Measurements from ENCODE around the gene KIAA0753.

DNA sequence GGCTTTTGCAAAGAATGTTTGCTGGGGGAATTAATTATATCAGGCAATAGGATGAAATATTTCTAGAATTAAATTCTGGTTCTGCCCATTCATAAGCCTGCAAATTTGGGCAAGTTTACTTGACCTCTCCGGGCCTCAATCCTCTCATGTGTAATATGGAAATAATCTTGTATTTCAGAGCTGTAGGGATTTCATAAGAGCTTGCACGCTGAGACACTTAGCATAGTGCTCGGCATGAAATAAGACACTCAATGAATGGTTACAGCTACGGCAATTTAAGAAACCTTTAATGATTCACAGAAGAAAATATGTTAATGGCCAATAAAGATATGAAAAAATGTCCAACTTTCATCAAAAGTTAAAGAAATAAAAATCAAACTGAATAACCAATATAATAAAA, 43.6 kb downstream of the KIAA0753 start:
- TF ChIP-seq, protein P1, sequence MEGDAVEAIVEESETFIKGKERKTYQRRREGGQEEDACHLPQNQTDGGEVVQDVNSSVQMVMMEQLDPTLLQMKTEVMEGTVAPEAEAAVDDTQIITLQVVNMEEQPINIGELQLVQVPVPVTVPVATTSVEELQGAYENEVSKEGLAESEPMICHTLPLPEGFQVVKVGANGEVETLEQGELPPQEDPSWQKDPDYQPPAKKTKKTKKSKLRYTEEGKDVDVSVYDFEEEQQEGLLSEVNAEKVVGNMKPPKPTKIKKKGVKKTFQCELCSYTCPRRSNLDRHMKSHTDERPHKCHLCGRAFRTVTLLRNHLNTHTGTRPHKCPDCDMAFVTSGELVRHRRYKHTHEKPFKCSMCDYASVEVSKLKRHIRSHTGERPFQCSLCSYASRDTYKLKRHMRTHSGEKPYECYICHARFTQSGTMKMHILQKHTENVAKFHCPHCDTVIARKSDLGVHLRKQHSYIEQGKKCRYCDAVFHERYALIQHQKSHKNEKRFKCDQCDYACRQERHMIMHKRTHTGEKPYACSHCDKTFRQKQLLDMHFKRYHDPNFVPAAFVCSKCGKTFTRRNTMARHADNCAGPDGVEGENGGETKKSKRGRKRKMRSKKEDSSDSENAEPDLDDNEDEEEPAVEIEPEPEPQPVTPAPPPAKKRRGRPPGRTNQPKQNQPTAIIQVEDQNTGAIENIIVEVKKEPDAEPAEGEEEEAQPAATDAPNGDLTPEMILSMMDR (IDR thresholded peaks at IDR 0.05; ENCODE audit: low read depth, low read length), result no peak
- TF ChIP-seq POLR2A (IDR thresholded peaks at IDR 0.05; ENCODE audit: extremely low read depth, insufficient read length) (no peak), MYC (IDR thresholded peaks at IDR 0.05; ENCODE audit: low read depth, low read length) (no peak)
- TF ChIP-seq, protein P2, sequence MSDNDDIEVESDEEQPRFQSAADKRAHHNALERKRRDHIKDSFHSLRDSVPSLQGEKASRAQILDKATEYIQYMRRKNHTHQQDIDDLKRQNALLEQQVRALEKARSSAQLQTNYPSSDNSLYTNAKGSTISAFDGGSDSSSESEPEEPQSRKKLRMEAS (IDR thresholded peaks at IDR 0.05; ENCODE audit: low read depth, low read length), result no peak

Measured in NB4 (cell line).